ENCODE data around the gene NRDC. TPM values are rescaled to one million over a fixed set of nuclear protein-coding genes. Genes with fewer than 3 reads are reported as not detected.

NRDC gene
- total RNA-seq, 1 experiment from 2014 or later = 182 TPM

GRCh38 chr1:51776408-51776807 lies 102.1 kb downstream of the NRDC start (continued):
- TF ChIP-seq REST (IDR thresholded peaks at IDR 0.05; ENCODE audit: low read depth) = no peak

DNA sequence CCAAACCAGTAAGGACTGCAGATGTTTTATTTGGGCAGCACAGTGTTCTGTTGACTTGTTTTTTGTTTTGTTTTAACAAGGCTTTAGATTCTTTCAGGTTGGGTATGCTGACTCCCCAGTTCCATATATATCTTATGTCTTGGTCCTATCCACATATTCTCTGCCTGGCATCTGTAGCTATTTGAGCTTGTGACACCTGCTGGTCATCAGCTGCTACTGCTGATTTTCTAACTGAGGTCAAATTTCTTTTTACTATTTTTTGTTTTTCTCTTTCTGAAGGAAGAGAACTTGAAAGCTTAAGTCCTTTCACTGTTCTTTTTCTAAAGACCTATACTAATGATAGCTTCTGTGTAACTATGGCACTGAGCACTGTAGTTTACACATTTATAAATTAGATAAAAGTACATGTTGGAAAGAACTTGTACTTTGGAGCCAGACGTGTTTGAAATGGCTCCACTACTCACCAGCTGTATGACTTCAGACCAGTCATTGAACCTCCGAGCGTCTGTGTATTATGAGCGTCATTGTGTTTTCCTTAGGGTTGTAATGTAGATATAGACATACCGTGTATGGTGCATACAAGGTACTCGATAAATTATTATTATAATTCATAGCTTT lies 109.4 kb downstream of the NRDC start:
- ChIA-PET POLR2A (no interaction called here), CTCF (interaction anchor here (0.6 to 1.4 kb wide), 16 partner anchors 9 to 234 kb away, joined by 3 to 16 read pairs (median 3); no protein-coding TSS in a partner anchor), RAD21 (ENCODE audit: low non-redundant PET in 1 of 2, low total read pairs in 2 of 2, uncharacterized antibody in 2 of 2, unreplicated experiment in 2 of 2) (no interaction called here)
- intact Hi-C loops (cut with micrococcal nuclease) = loop anchor here (1.0 to 5.0 kb wide), 2 partner anchors 142 to 202 kb away; no protein-coding TSS in a partner anchor
- DNase-seq (ENCODE audit: low read depth, low spot score) (peak; percentile 38), ATAC-seq (peak; percentile 70)
- no TSS peak for BruUV-seq (replicated peaks)
- no peaks in the 10 kb centered on the region for H3K9me3 ChIP-seq (ENCODE audit: control insufficient read depth in 1 of 2, insufficient read depth in 1 of 2, low read depth in 1 of 2, low read length in 2 of 2)
- TF ChIP-seq POLR2AphosphoS5 (IDR thresholded peaks at IDR 0.05; ENCODE audit: low read depth, low read length) (no peak), REST (IDR thresholded peaks at IDR 0.05; ENCODE audit: low read depth) (no peak), ZNF274 (IDR thresholded peaks at IDR 0.05; ENCODE audit: low read depth, low read length) (no peak), EZH2phosphoT487 (IDR thresholded peaks at IDR 0.05; ENCODE audit: borderline replicate concordance) (no peak), TCF7L2 (IDR thresholded peaks at IDR 0.05; ENCODE audit: borderline replicate concordance, extremely low read depth, insufficient read depth, insufficient read length) (no peak), JUND (IDR thresholded peaks at IDR 0.05) (no peak), RAD21 (IDR thresholded peaks at IDR 0.05; ENCODE audit: low read depth) (peak; percentile 74), SP1 (IDR thresholded peaks at IDR 0.05; ENCODE audit: low read depth) (no peak), SRF (IDR thresholded peaks at IDR 0.05; ENCODE audit: low read depth) (no peak), EZH2 (IDR thresholded peaks at IDR 0.05) (no peak), YY1 (IDR thresholded peaks at IDR 0.05; ENCODE audit: extremely low read depth, insufficient replicate concordance, low read depth, low read length) (no peak), SIN3A (IDR thresholded peaks at IDR 0.05; ENCODE audit: low read depth) (no peak), CBX3 (IDR thresholded peaks at IDR 0.05; ENCODE audit: low read depth) (no peak), ELF1 (IDR thresholded peaks at IDR 0.05; ENCODE audit: borderline replicate concordance, low read depth) (no peak), POLR2A (IDR thresholded peaks at IDR 0.05; ENCODE audit: borderline replicate concordance, extremely low read depth, insufficient read depth, insufficient read length) (no peak)
- TF ChIP-seq, protein P1, sequence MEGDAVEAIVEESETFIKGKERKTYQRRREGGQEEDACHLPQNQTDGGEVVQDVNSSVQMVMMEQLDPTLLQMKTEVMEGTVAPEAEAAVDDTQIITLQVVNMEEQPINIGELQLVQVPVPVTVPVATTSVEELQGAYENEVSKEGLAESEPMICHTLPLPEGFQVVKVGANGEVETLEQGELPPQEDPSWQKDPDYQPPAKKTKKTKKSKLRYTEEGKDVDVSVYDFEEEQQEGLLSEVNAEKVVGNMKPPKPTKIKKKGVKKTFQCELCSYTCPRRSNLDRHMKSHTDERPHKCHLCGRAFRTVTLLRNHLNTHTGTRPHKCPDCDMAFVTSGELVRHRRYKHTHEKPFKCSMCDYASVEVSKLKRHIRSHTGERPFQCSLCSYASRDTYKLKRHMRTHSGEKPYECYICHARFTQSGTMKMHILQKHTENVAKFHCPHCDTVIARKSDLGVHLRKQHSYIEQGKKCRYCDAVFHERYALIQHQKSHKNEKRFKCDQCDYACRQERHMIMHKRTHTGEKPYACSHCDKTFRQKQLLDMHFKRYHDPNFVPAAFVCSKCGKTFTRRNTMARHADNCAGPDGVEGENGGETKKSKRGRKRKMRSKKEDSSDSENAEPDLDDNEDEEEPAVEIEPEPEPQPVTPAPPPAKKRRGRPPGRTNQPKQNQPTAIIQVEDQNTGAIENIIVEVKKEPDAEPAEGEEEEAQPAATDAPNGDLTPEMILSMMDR (IDR thresholded peaks at IDR 0.05 in 2 of 3, conservative IDR thresholded peaks at IDR 0.05 in 1 of 3; ENCODE audit: borderline replicate concordance in 1 of 3, insufficient read depth in 1 of 3, low read depth in 2 of 3, low read length in 2 of 3) = peak; percentile 68 to 82 (median 75)
- H3K4me3 ChIP-seq (replicated peaks in 1 of 2; ENCODE audit: low read depth in 1 of 2, low read length in 2 of 2) = no peak overlapping the region
- H3K27me3 ChIP-seq (ENCODE audit: insufficient read depth, low read length) = no peaks in the 10 kb centered on the region
- H4K20me1 ChIP-seq (ENCODE audit: insufficient read depth) = no peaks in the 10 kb centered on the region
- H3K4me2 ChIP-seq (ENCODE audit: low read length) = no peak overlapping the region
- H2AFZ ChIP-seq (ENCODE audit: low read depth, low read length, poor library complexity, severe bottlenecking) = no peak overlapping the region
- H3K79me2 ChIP-seq (ENCODE audit: insufficient read depth, low read length) = no peaks in the 10 kb centered on the region
- 0 out of 4 replicates have a peak, but pooled peaks cover 2% of the 10 kb centered on the region in 2 experiments for H3K36me3 ChIP-seq (ENCODE audit: control insufficient read depth in 1 of 2, insufficient read depth in 2 of 2, low read length in 2 of 2)
- no peaks in the 10 kb centered on the region; a peak in 1 of 4 replicates for H3K4me1 ChIP-seq (ENCODE audit: control insufficient read depth in 1 of 2, insufficient read depth in 2 of 2, low read length in 2 of 2)
- H3K9me2 ChIP-seq (ENCODE audit: insufficient read depth) = no peaks in the 10 kb centered on the region
- H3K9ac ChIP-seq (ENCODE audit: low read length) = no peak overlapping the region
- no peak overlapping the region for H3K27ac ChIP-seq (ENCODE audit: low read depth, low read length)
